HG03139 (cell line): Measurements from ENCODE around the gene OR10P1.

Experiments used
- ATAC-seq: cut with Tn5 transposase; IDR thresholded peaks from one replicate; pipeline ENCODE4 v1.9.1; 2021; ENCODE audit not compliant: unreplicated experiment

Gene OR10P1

DNA sequence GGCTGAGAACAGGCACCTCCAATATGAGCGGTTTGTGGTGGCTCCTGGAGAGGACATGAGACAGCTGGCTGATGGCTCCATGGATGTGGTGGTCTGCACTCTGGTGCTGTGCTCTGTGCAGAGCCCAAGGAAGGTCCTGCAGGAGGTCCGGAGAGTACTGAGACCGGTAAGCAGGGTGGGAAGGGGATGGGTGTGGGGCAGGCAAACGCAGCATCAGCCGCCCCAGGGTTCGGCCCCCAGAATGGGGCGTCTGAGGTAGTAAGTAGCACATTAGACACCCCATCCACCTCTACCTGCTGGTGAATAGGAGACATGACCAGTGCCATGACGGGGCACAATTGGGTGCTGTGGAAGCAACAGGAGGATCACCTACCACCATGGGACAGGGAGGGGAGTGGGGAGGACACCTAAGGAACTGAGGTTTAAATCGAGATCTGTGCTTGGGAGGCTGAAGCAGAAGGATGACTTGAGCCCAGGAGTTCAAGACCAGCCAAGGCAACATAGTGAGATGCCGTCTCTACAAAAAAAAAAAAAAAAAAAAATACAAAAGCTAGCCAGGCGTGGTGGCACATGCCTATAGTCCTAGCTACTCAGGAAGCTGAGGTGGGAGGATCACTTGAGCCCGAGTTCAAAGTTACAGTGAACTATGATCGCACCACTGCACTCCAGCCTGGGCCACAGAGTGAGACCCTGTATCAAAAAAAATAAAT is 45.5 kb downstream of the OR10P1 start:
- no peak for ATAC-seq

- no peak for ATAC-seq
Observed at GRCh38 chr12:55683676-55684075, 47.0 kb downstream of the OR10P1 start.

DNA sequence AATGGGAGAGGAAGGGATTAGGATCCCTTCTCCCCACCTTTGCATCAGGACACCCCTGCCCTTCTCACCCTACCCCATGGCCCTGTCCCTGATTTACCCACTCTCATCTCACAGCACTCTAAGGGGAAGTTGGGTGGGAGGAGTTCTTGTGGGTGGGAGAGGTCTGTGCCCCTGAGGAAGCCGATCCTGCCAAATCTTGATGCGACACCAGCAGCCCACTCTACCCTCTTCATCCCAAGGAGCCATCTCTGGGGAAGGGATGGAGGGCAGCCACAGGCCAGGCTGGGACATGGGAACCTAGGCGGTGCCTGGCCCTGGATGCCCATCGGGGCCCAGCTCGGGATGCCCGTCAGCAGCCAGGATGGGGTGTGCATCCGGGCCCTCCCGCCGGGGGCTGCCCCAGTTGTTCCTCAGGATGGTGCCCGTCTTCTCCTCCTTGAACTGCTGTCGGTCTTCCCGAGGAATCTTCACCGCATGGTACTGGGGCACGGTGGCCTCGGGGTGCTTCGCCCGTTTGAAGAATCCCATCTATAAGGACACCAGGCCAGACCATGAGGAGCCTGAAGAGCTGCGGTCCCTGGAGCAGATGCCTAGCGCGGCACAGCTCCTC is 48.2 kb downstream of the OR10P1 start:
- no peak for ATAC-seq

DNA sequence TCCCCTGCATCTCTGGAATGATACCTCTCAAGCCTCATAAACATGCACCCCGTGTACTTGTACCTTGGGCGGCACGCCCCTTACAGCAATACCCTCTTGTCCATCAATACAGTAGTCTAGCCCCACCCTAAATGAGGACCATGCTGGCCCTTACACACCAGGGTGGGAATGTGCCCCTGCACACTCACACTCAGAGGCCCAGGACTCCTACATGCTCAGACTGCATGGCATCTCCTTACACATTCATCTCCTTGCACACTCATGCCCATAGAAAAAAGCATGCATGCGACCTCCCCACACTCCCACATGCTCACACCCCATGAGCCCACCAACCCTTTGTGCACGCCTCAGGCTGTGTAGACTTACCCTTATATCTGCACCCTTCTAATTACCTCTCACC is 49.0 kb downstream of the OR10P1 start:
- no peak for ATAC-seq

GRCh38 chr12:55686366-55687010 is 49.8 kb downstream of the OR10P1 start:
- ATAC-seq, result no peak
